K562 (cell line): Measurements from ENCODE around the gene SUSD3. TPM values are rescaled to one million over a fixed set of nuclear protein-coding genes. Genes with fewer than 3 reads are reported as not detected.

Source experiments
- DEAF1 ChIP-seq: fragments of 450-650 bp; formaldehyde crosslinking; IDR thresholded peaks from 2 replicates; pipeline ENCODE4 v1.4.0; 2020; ENCODE audit warnings: mild to moderate bottlenecking, moderate library complexity
- ETV1 ChIP-seq: fragments of 450-650 bp; conservative IDR thresholded peaks from 2 replicates; pipeline ENCODE4 v1.6.1; 2016; ENCODE audit warnings: missing genetic modification characterization, control low read depth, low read depth, missing compliant biosample characterization
- GATAD2B ChIP-seq: fragments of 450-650 bp; IDR thresholded peaks from 2 replicates; pipeline ENCODE4 v1.6.1; 2017; ENCODE audit warnings: mild to moderate bottlenecking, borderline replicate concordance
- HMG20B ChIP-seq: fragments of 250-450 bp; sonication (Bioruptor Pico); IDR thresholded peaks from 2 replicates; pipeline ENCODE4 v1.5.0; 2021; ENCODE audit warnings: mild to moderate bottlenecking
- MCM2 ChIP-seq: fragments of 450-650 bp; IDR thresholded peaks from 2 replicates; pipeline ENCODE4 v1.6.1; 2017; ENCODE audit warnings: low read depth, mild to moderate bottlenecking
- PTRF ChIP-seq: fragments of 450-650 bp; IDR thresholded peaks from 2 replicates; pipeline ENCODE4 v1.6.1; 2016; ENCODE audit warnings: mild to moderate bottlenecking, missing genetic modification characterization, missing compliant biosample characterization
- SAP30 ChIP-seq: fragments of 200-600 bp; sonication (generic); IDR thresholded peaks from 2 replicates; pipeline ENCODE4 v1.6.1; 2012; ENCODE audit warnings: borderline replicate concordance, low read depth, mild to moderate bottlenecking, moderate library complexity, low read length, control low read depth, inconsistent platforms; ENCODE audit not compliant: insufficient read depth, poor library complexity, severe bottlenecking
- SIN3B ChIP-seq: fragments of 450-650 bp; IDR thresholded peaks from 2 replicates; pipeline ENCODE4 v1.6.1; 2017; ENCODE audit warnings: low read depth, mild to moderate bottlenecking, moderate library complexity
- SMAD2 ChIP-seq: fragments of 150-350 bp; IDR thresholded peaks from 2 replicates; pipeline ENCODE4 v1.6.1; 2014; ENCODE audit warnings: low read depth, mild to moderate bottlenecking, low read length
- SMARCC2 ChIP-seq: fragments of 450-650 bp; IDR thresholded peaks from 2 replicates; pipeline ENCODE4 v1.6.1; 2017; ENCODE audit warnings: antibody characterized with exemption, moderate library complexity, mild to moderate bottlenecking, low read depth
- YBX1 ChIP-seq: fragments of 450-650 bp; IDR thresholded peaks from 2 replicates; pipeline ENCODE4 v1.7.1; 2016; ENCODE audit warnings: mild to moderate bottlenecking
- ZFP36 ChIP-seq: fragments of 150-350 bp; IDR thresholded peaks from 2 replicates; pipeline ENCODE4 v1.6.1; 2018; ENCODE audit warnings: low read length, low read depth; ENCODE audit not compliant: partially characterized antibody
- ZFX ChIP-seq: sonication (generic); formaldehyde crosslinking; IDR thresholded peaks from 2 replicates; pipeline ENCODE4 v1.8.0; 2022; ENCODE audit warnings: mild to moderate bottlenecking, missing genetic modification reagents, moderate library complexity
- ZNF263 ChIP-seq: sonication (generic); formaldehyde crosslinking; IDR thresholded peaks from 2 replicates; pipeline ENCODE4 v1.8.0; 2022; ENCODE audit warnings: mild to moderate bottlenecking, missing genetic modification reagents, borderline replicate concordance
- ZNF311 ChIP-seq: fragments of 250-450 bp; sonication (Bioruptor Pico); IDR thresholded peaks from 2 replicates; pipeline ENCODE4 v1.4.0; 2020; ENCODE audit warnings: mild to moderate bottlenecking, moderate library complexity
- ZNF561 ChIP-seq: fragments of 450-650 bp; formaldehyde crosslinking; conservative IDR thresholded peaks from 2 replicates; pipeline ENCODE4 v1.4.0; 2020; ENCODE audit warnings: mild to moderate bottlenecking, moderate library complexity
- ZNF785 ChIP-seq: fragments of 250-450 bp; sonication (Bioruptor Pico); IDR thresholded peaks from 2 replicates; pipeline ENCODE4 v1.4.0; 2020; ENCODE audit warnings: mild to moderate bottlenecking
- polyA plus RNA-seq, 8 experiments: library from polyadenylated mRNA; depleted of rRNA in 4 of 8; stranded (reverse) in 5 of 8; unstranded in 3 of 8; fragments of >200 nt; fragmentation: Nextera tagmentation in 2 of 8; fragmentation: Illumina TruSeq in 1 of 8; extraction: Ambion mirVana in 2 of 8; extraction: Trizol in 1 of 8; gene quantifications; 2 replicates each; pipeline versions ENCODE4 v1.2.1 to v1.2.3, GENCODE V29; 2011 to 2014; ENCODE audit warnings: inconsistent platforms in 1 of 8, missing spikeins in 1 of 8
- total RNA-seq, 7 experiments: library from RNA; depleted of rRNA in 6 of 7; stranded (reverse); fragments of >200 nt in 6 of 7; fragmentation: Illumina TruSeq in 2 of 7; extraction: Trizol in 2 of 7; gene quantifications; 2 replicates each; pipeline versions ENCODE4 v1.2.1 to v1.2.3, GENCODE V29; 2011 to 2021; ENCODE audit warnings: low replicate concordance in 1 of 7
- TF ChIP-seq, protein P1 (sequence below): fragments of 250-450 bp; sonication (Bioruptor Pico); IDR thresholded peaks from 2 replicates; pipeline ENCODE4 v1.4.0; 2020; ENCODE audit warnings: borderline replicate concordance
- TF ChIP-seq, protein P2 (sequence below): sonication (generic); formaldehyde crosslinking; IDR thresholded peaks from 2 replicates; pipeline ENCODE4 v1.8.0; 2022; ENCODE audit warnings: mild to moderate bottlenecking, missing genetic modification reagents, borderline replicate concordance
- TF ChIP-seq, protein P3 (sequence below): fragments of 250-450 bp; sonication (Bioruptor Pico); IDR thresholded peaks from 2 replicates; pipeline ENCODE4 v1.8.0; 2021; ENCODE audit warnings: moderate library complexity, mild to moderate bottlenecking, inconsistent platforms

Gene SUSD3
- total and polyA plus RNA-seq, 9 of the 15 experiments (the other 6 are each of a cell fraction or from before 2014, with no cell fraction given): 1.3 to 21.7 (median 11.4) TPM

DNA sequence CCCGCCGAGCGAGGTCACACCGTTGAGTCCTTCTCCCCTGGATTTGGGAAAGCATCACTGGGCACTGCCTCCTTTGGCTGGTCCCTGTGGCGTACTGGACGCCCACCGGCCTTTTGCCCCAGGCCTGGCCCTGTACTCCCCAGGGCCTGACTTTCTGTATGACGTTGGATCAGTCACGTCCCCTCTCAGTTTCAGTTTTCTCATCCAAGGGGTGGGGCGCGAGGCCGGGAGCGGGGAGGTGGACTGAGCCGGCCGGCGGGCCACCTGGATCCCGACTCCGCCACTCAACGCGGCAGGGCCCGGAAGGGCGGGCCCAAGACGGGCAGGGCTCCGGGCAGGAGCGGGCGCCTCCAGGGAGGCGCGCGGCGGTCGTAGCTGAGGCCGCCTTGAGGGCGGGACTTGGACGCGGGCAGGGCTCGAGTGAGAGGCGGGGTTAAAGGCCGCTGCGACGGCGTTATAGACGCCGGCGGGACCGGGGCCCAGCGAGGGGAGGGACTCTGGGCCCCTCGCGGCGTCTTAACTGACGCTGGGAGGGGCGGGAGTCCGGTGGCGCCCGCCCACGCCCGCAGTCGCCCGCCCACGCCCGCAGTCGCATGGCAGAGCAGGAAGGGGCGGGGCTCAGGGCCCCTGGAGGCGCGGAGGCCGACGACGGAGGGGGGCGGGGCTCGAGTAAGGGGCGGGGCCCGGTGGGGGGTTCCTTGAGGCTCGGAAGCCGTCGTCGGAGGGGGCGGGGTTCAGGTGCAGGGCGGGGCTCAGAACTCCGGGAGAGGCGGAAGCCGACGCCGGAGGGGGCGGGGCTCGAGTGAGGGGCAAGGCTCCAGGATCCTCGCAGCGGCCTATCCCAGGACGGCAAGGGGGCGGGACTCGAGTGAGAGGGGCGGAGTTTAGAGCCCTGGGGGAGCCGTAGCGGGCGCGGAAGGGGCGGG, 37.0 kb downstream of the SUSD3 start (continued):
- TF ChIP-seq, protein P1, sequence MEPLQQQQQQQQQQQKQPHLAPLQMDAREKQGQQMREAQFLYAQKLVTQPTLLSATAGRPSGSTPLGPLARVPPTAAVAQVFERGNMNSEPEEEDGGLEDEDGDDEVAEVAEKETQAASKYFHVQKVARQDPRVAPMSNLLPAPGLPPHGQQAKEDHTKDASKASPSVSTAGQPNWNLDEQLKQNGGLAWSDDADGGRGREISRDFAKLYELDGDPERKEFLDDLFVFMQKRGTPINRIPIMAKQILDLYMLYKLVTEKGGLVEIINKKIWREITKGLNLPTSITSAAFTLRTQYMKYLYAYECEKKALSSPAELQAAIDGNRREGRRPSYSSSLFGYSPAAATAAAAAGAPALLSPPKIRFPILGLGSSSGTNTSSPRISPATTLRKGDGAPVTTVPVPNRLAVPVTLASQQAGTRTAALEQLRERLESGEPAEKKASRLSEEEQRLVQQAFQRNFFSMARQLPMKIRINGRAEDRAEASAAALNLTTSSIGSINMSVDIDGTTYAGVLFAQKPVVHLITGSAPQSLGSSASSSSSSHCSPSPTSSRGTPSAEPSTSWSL: no peak
- no peak for TF ChIP-seq SAP30
- TF ChIP-seq PTRF (tag): no peak
- TF ChIP-seq ZNF785 (CRISPR knock-in tag): no peak
- no peak for TF ChIP-seq ZNF561 (CRISPR knock-in tag)
- no peak for TF ChIP-seq ZNF263 (CRISPR knock-in tag)
- TF ChIP-seq, protein P2, sequence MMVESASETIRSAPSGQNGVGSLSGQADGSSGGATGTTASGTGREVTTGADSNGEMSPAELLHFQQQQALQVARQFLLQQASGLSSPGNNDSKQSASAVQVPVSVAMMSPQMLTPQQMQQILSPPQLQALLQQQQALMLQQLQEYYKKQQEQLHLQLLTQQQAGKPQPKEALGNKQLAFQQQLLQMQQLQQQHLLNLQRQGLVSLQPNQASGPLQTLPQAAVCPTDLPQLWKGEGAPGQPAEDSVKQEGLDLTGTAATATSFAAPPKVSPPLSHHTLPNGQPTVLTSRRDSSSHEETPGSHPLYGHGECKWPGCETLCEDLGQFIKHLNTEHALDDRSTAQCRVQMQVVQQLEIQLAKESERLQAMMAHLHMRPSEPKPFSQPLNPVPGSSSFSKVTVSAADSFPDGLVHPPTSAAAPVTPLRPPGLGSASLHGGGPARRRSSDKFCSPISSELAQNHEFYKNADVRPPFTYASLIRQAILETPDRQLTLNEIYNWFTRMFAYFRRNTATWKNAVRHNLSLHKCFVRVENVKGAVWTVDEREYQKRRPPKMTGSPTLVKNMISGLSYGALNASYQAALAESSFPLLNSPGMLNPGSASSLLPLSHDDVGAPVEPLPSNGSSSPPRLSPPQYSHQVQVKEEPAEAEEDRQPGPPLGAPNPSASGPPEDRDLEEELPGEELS (CRISPR knock-in tag): 0 out of 2 replicates have a peak, but pooled peaks have one; percentile 70
- no peak for TF ChIP-seq HMG20B
- no peak for TF ChIP-seq GATAD2B
- no peak for TF ChIP-seq YBX1
- no peak for TF ChIP-seq SIN3B
- TF ChIP-seq MCM2: no peak
- TF ChIP-seq ZNF311 (CRISPR knock-in tag): no peak
- 0 out of 2 replicates have a peak, but pooled peaks have one; percentile 25 for TF ChIP-seq ETV1 (tag)
- TF ChIP-seq DEAF1 (CRISPR knock-in tag): no peak
- TF ChIP-seq, protein P3, sequence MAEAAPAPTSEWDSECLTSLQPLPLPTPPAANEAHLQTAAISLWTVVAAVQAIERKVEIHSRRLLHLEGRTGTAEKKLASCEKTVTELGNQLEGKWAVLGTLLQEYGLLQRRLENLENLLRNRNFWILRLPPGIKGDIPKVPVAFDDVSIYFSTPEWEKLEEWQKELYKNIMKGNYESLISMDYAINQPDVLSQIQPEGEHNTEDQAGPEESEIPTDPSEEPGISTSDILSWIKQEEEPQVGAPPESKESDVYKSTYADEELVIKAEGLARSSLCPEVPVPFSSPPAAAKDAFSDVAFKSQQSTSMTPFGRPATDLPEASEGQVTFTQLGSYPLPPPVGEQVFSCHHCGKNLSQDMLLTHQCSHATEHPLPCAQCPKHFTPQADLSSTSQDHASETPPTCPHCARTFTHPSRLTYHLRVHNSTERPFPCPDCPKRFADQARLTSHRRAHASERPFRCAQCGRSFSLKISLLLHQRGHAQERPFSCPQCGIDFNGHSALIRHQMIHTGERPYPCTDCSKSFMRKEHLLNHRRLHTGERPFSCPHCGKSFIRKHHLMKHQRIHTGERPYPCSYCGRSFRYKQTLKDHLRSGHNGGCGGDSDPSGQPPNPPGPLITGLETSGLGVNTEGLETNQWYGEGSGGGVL: no peak
- TF ChIP-seq ZFP36: no peak
- peak; percentile 98 for TF ChIP-seq ZFX (CRISPR knock-in tag)
- no peak for TF ChIP-seq SMARCC2
- no peak for TF ChIP-seq SMAD2
